OCI-LY7 (cell line): ENCODE results near the gene TAPT1. TPM values are rescaled to one million over a fixed set of nuclear protein-coding genes. Genes with fewer than 3 reads are reported as not detected.

Source experiments
- BruUV-seq: library from RNA; stranded (reverse); fragments of 400-500 nt; replicated peaks from 2 replicates; lab custom pipeline; 2021; lab: Mats Ljungman, UMichigan
- CTCF ChIA-PET: fragments of 300-600 bp; sonication (Branson Sonifier 250); formaldehyde crosslinking; loops from one replicate; lab custom pipeline; 2022; ENCODE audit warnings: antibody characterized with exemption; ENCODE audit not compliant: unreplicated experiment; lab: Charles Lee
- POLR2A ChIA-PET: fragments of 300-600 bp; sonication (Branson Sonifier 250); formaldehyde crosslinking; loops from one replicate; lab custom pipeline; 2022; ENCODE audit warnings: antibody characterized with exemption; lab: Charles Lee
- DNase-seq: peaks from one replicate; pipeline ENCODE4 v3.0.0-alpha.2; 2015; ENCODE audit warnings: low spot score
- H2AFZ ChIP-seq: fragments of 200-600 bp; sonication (generic), shearing (Covaris generic); 2 replicates; pipeline ENCODE4 v1.6.1; 2014; ENCODE audit warnings: mild to moderate bottlenecking, antibody characterized with exemption, low read length, moderate library complexity
- H3K27ac ChIP-seq: fragments of 200-600 bp; sonication (generic); 2 replicates; pipeline ENCODE4 v1.5.1; 2014; ENCODE audit warnings: mixed run types, low read depth, mild to moderate bottlenecking, moderate library complexity, low read length, inconsistent platforms; ENCODE audit not compliant: poor library complexity, severe bottlenecking
- H3K36me3 ChIP-seq: fragments of 200-600 bp; sonication (generic); 2 replicates; pipeline ENCODE4 v1.6.1; 2014; ENCODE audit warnings: mild to moderate bottlenecking, antibody characterized with exemption, low read length, moderate library complexity, mixed read lengths; ENCODE audit not compliant: insufficient read depth
- H3K4me1 ChIP-seq: fragments of 200-600 bp; sonication (generic); 2 replicates; pipeline ENCODE4 v1.5.1; 2014; ENCODE audit warnings: mild to moderate bottlenecking, low read length; ENCODE audit not compliant: insufficient read depth, poor library complexity, severe bottlenecking
- H3K4me2 ChIP-seq: fragments of 200-600 bp; sonication (generic); 2 replicates; pipeline ENCODE4 v1.6.1; 2014; ENCODE audit warnings: mild to moderate bottlenecking, low read length
- H3K4me3 ChIP-seq: fragments of 200-600 bp; sonication (generic); 2 replicates; pipeline ENCODE4 v1.5.1; 2014; ENCODE audit warnings: mild to moderate bottlenecking, low read depth, low read length; ENCODE audit not compliant: poor library complexity, severe bottlenecking
- H3K79me2 ChIP-seq: fragments of 200-600 bp; sonication (generic); 2 replicates; pipeline ENCODE4 v1.6.1; 2016; ENCODE audit warnings: low read depth, mild to moderate bottlenecking, low read length, moderate library complexity, mixed read lengths; ENCODE audit not compliant: insufficient read depth
- H3K9me2 ChIP-seq: fragments of 200-600 bp; sonication (generic); 2 replicates; pipeline ENCODE4 v1.6.1; 2016; ENCODE audit warnings: mild to moderate bottlenecking, low read length, mixed read lengths; ENCODE audit not compliant: insufficient read depth
- H3K9me3 ChIP-seq: fragments of 200-600 bp; sonication (generic); 2 replicates; pipeline ENCODE4 v1.6.1; 2014; ENCODE audit warnings: mild to moderate bottlenecking, mixed run types, low read length, mixed read lengths
- H4K20me1 ChIP-seq: fragments of 200-600 bp; sonication (generic); 2 replicates; pipeline ENCODE4 v1.6.1; 2014; ENCODE audit warnings: mild to moderate bottlenecking, antibody characterized with exemption, low read length, moderate library complexity, mixed read lengths; ENCODE audit not compliant: insufficient read depth
- CTCF ChIP-seq: fragments of 200-600 bp; sonication (generic); conservative IDR thresholded peaks from 2 replicates; pipeline ENCODE4 v1.5.1; 2014; ENCODE audit warnings: mild to moderate bottlenecking, antibody characterized with exemption, low read length, moderate library complexity, mixed read lengths
- EZH2phosphoT487 ChIP-seq: fragments of 200-600 bp; sonication (generic); IDR thresholded peaks from 2 replicates; pipeline ENCODE4 v1.6.1; 2018; ENCODE audit warnings: low read depth, borderline replicate concordance, mild to moderate bottlenecking, mixed run types, antibody characterized with exemption, low read length, moderate library complexity, mixed read lengths
- intact Hi-C: fragments of 100-400 bp; cut with micrococcal nuclease; formaldehyde crosslinking; loops from one replicate; pipeline ENCODE4 v1.10.0; 2022; ENCODE audit not compliant: unreplicated experiment
- total RNA-seq, 2 experiments: library from RNA; depleted of rRNA in 1 of 2; stranded (reverse); fragments of >200 nt in 1 of 2; shearing (Covaris generic) in 1 of 2; gene quantifications; 2 replicates each; pipeline ENCODE4 v1.2.3, GENCODE V29; 2014 to 2022

Gene TAPT1
- total RNA-seq, 2 experiments from 2014 or later, result 34.3 to 66.6 TPM

GRCh38 chr4:16217300-16218051 is 8.8 kb downstream of the TAPT1 start:
- intact Hi-C loops, result no loop called here
- Histone ChIP-seq H2AFZ (no peak overlapping the region), H3K9me2 (no peaks in the 10 kb centered on the region), H3K79me2 (peaks cover 66% of the 10 kb centered on the region), H3K4me3 (peak overlapping the region; percentile 14), H4K20me1 (peaks cover 21% of the 10 kb centered on the region; the same call in 1 of the 2 replicates), H3K9me3 (no peaks in the 10 kb centered on the region), H3K27ac (peak overlapping the region; percentile 4), H3K4me2 (peak overlapping the region; percentile 51), H3K4me1 (peaks cover 21% of the 10 kb centered on the region), H3K36me3 (peaks cover 68% of the 10 kb centered on the region)
- no TSS peak for BruUV-seq
- ChIA-PET CTCF (interaction anchor here (2.5 kb wide), 1 partner anchor 12 kb away, joined by 9 read pairs; no protein-coding TSS in a partner anchor), POLR2A (interaction anchor here (1.2 to 2.1 kb wide), 3 partner anchors 11 to 19 kb away, joined by 4 to 7 read pairs (median 5); no protein-coding TSS in a partner anchor)
- no peak for TF ChIP-seq CTCF
- TF ChIP-seq EZH2phosphoT487, result no peak
- DNase-seq, result peak; percentile 38

GRCh38 chr4:16213121-16213520 is 13.2 kb downstream of the TAPT1 start:
- Histone ChIP-seq H3K4me3 (no peak overlapping the region), H2AFZ (no peak overlapping the region), H3K79me2 (peaks cover 30% of the 10 kb centered on the region; the same call in 1 of the 2 replicates), H3K4me1 (peaks cover 24% of the 10 kb centered on the region), H3K27ac (no peak overlapping the region), H4K20me1 (peaks cover 22% of the 10 kb centered on the region; the same call in 1 of the 2 replicates), H3K4me2 (no peak overlapping the region), H3K9me3 (no peaks in the 10 kb centered on the region), H3K36me3 (peaks cover 83% of the 10 kb centered on the region), H3K9me2 (no peaks in the 10 kb centered on the region)
- no TSS peak for BruUV-seq
- intact Hi-C loops, result no loop called here
- POLR2A ChIA-PET, result interaction anchor here (1.7 to 2.2 kb wide), 2 partner anchors 8 to 15 kb away, joined by 5 to 10 read pairs; no protein-coding TSS in a partner anchor
- CTCF ChIA-PET, result interaction anchor here (0.6 to 1.3 kb wide), 2 partner anchors 8 to 36 kb away, joined by 3 to 5 read pairs; no protein-coding TSS in a partner anchor
- TF ChIP-seq EZH2phosphoT487 (no peak), CTCF (no peak)
- no peak for DNase-seq
